Ectodermal cell (in vitro differentiated cells): ENCODE measurements around the gene PLXNA1.

ENCODE experiments used
- H3K27ac ChIP-seq: 2 replicates; pipeline ENCODE4 v1.7.0; 2013; ENCODE audit warnings: mild to moderate bottlenecking, low read depth, low read length; ENCODE audit not compliant: insufficient read depth, poor library complexity, severe bottlenecking
- H3K27me3 ChIP-seq: 2 replicates; pipeline ENCODE4 v1.7.0; 2013; ENCODE audit warnings: mild to moderate bottlenecking, low read length; ENCODE audit not compliant: insufficient read depth, control insufficient read depth, poor library complexity, severe bottlenecking
- H3K36me3 ChIP-seq: one replicate; pipeline ENCODE4 v1.7.0; 2013; ENCODE audit warnings: low read length; ENCODE audit not compliant: control insufficient read depth, insufficient read depth
- H3K4me1 ChIP-seq: one replicate; pipeline ENCODE4 v1.7.0; 2013; ENCODE audit warnings: low read length; ENCODE audit not compliant: control insufficient read depth, insufficient read depth
- H3K4me3 ChIP-seq: 2 replicates; pipeline ENCODE4 v1.7.0; 2013; ENCODE audit warnings: low read depth, low read length, control low read depth; ENCODE audit not compliant: insufficient read depth
- H3K9me3 ChIP-seq: 2 replicates; pipeline ENCODE4 v1.7.0; 2013; ENCODE audit warnings: mild to moderate bottlenecking, low read length, moderate library complexity; ENCODE audit not compliant: control insufficient read depth
- WGBS, 2 experiments: methylation state at CpG; one replicate each; pipeline ENCODE4 v1.1.7; 2013; ENCODE audit warnings: missing lambda C conversion rate in 2 of 2; 5-methylcytosine and 5-hydroxymethylcytosine counted together

The PLXNA1 gene

DNA sequence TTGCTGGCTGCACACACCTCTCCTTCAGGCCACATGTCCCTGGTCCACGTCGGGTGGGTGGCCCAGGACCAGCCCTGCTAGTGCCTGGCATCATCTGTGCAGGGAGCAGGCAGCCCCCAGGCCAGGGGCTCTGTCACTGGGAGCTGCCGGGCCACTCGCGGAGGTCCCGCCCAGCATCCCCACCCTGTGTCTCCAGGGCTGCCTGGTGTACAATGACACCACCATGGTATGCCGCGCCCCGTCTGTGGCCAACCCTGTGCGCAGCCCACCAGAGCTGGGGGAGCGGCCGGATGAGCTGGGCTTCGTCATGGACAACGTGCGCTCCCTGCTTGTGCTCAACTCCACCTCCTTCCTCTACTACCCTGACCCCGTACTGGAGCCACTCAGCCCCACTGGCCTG, 34.3 kb downstream of the PLXNA1 start:
- 96 to 98% methylated on average over 16 of the region's 16 CpGs for WGBS, 2 experiments
- Histone ChIP-seq H3K27me3 (no peaks in the 10 kb centered on the region), H3K27ac (no peak overlapping the region), H3K4me3 (no peak overlapping the region), H3K36me3 (peaks cover 54% of the 10 kb centered on the region), H3K4me1 (peaks cover 15% of the 10 kb centered on the region), H3K9me3 (no peaks in the 10 kb centered on the region)

DNA sequence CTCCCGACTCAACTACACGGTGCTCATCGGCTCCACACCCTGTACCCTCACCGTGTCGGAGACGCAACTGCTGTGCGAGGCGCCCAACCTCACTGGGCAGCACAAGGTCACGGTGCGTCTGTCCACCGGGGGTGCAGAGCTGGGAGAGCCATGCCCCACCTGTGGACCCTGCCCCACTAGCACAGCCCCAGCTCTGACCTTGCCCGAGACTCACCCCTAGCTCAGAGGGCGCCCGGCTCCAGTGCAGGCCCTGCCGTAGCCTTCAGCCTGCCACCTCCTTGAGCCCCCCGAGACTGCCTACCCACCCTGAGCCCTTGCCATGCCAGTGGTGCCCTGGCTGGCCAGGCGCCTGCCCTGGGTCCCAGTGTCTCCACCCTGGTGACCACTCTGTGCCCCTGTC, 34.9 kb downstream of the PLXNA1 start:
- Histone ChIP-seq H3K9me3 (no peaks in the 10 kb centered on the region), H3K27ac (no peak overlapping the region), H3K4me1 (peaks cover 15% of the 10 kb centered on the region), H3K4me3 (no peak overlapping the region), H3K36me3 (peaks cover 54% of the 10 kb centered on the region), H3K27me3 (no peaks in the 10 kb centered on the region)
- 95 to 96% methylated on average over 17 of the region's 17 CpGs for WGBS, 2 experiments

DNA sequence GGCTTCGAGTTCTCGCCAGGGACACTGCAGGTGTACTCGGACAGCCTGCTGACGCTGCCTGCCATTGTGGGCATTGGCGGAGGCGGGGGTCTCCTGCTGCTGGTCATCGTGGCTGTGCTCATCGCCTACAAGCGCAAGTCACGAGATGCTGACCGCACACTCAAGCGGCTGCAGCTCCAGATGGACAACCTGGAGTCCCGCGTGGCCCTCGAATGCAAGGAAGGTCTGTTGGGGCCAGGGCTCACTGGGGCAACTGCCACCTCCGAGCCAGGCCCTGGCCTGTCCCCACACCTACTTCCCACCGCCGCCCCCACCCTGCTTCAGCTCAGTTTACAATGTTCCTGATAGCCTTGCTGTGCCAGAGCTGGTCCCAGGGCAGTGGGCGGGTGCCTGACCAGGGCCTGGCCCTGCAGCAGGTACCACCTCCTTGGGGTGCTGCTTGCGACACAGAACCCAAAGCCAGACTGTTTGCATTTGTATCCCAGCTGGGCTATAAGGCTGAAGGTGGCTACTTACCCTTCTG, 35.5 kb downstream of the PLXNA1 start:
- Histone ChIP-seq H3K9me3 (no peaks in the 10 kb centered on the region), H3K36me3 (peaks cover 60% of the 10 kb centered on the region), H3K4me1 (peaks cover 15% of the 10 kb centered on the region), H3K27ac (no peak overlapping the region), H3K27me3 (no peaks in the 10 kb centered on the region), H3K4me3 (no peak overlapping the region)
- WGBS, 2 experiments: 95 to 97% methylated on average over 20 of the region's 20 CpGs

DNA sequence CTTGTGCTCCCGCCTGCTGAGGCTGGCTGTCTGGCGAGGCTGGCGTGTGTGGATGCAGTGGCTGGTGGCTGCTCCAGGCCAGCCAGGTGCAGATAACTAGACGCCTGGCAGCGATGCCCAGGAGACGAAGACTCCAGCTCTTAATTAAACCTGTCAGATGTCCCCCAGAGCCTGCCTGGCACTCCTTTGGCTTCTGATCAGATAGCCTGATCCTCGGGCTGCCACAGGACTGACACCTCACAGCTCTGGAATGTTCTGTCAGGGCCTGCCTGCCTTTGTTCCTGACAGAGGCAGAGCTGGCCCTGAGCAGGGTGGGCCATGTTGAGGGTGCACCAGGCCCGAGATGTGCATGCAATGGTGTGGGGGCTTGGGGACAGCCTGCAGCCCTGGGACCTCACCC, 36.5 kb downstream of the PLXNA1 start:
- H3K4me1 ChIP-seq: peaks cover 15% of the 10 kb centered on the region
- WGBS, 2 experiments: 96% methylated on average over 8 of the region's 8 CpGs
- H3K27me3 ChIP-seq: no peaks in the 10 kb centered on the region
- H3K9me3 ChIP-seq: no peaks in the 10 kb centered on the region
- H3K27ac ChIP-seq: no peak overlapping the region
- peaks cover 64% of the 10 kb centered on the region for H3K36me3 ChIP-seq
- H3K4me3 ChIP-seq: no peak overlapping the region

DNA sequence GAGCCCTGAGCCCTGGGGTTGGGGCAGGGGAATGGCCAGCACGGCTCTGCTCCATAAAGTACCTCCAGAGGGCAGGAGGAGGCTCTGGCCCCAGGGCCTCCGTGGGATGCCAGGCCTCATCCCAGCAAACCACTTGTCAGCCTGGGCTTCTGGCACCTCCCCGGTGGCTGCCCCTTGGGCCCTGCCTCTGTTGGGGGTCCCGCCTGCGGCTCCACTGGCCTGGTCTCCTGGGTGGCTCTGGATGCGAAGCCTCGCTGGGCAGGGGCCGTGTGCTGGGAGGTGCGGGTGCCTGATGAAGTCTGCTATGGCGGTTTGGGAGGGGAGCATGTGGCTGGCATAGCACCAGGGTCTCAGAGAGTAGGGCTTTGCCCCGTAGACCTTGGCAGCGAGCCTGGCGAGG, 37.6 kb downstream of the PLXNA1 start:
- peaks cover 5% of the 10 kb centered on the region for H3K4me1 ChIP-seq
- H3K27ac ChIP-seq: no peak overlapping the region
- WGBS, 2 experiments: 94% methylated on average over 13 of the region's 13 CpGs
- no peak overlapping the region for H3K4me3 ChIP-seq
- peaks cover 64% of the 10 kb centered on the region for H3K36me3 ChIP-seq
- H3K27me3 ChIP-seq: no peaks in the 10 kb centered on the region
- no peaks in the 10 kb centered on the region for H3K9me3 ChIP-seq

DNA sequence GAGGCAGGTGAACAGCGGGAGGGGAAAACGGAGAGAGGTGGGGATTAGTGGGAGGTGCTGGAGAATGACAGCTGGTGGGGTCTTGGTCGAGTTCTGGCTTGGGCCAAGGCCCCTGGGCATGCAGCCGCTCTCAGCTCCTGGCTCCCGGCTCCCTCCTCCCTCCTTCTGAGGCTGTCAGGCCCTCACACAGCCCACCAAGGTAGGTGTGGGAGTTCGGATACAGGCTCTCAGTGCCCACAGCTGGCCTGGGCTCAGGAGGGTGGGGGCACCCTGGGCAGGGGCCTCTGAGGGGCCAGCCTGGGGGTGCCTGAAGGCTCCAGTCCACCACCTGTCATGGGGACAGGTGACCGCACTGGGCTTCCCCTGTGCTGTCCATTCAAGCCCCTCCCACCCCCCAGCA, 39.9 kb downstream of the PLXNA1 start:
- WGBS, 2 experiments: 91 to 95% methylated on average over 7 of the region's 7 CpGs

DNA sequence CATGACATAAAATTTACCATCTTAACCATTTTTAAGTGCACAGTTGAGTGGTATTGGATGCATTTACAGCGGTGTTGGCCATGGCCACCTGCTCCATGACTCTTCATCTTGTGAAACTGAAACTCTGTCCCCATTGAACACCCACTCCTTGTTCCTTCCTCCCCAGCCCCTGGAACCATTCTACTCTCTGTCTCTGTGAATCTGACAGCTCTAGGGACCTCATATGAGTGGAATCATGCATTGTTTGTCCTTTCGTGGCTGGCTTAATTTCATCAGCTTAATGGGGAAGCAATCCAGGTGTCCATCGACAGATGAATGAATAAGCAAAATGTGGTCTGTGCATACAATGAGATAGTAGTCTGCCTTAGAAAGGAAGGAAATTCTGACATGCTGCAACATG, 42.5 kb downstream of the PLXNA1 start:
- H3K27ac ChIP-seq: no peak overlapping the region
- H3K4me3 ChIP-seq: no peak overlapping the region
- no peaks in the 10 kb centered on the region for H3K9me3 ChIP-seq
- peaks cover 36% of the 10 kb centered on the region for H3K36me3 ChIP-seq
- WGBS, 2 experiments: 93 to 98% methylated on average over 3 of the region's 3 CpGs
- H3K4me1 ChIP-seq: no peaks in the 10 kb centered on the region
- no peaks in the 10 kb centered on the region for H3K27me3 ChIP-seq

More for the DNA sequence above, 39.9 kb downstream of the PLXNA1 start:
- Histone ChIP-seq H3K4me3 (no peak overlapping the region), H3K9me3 (no peaks in the 10 kb centered on the region), H3K27ac (no peak overlapping the region), H3K27me3 (no peaks in the 10 kb centered on the region), H3K36me3 (peaks cover 49% of the 10 kb centered on the region), H3K4me1 (no peaks in the 10 kb centered on the region)

DNA sequence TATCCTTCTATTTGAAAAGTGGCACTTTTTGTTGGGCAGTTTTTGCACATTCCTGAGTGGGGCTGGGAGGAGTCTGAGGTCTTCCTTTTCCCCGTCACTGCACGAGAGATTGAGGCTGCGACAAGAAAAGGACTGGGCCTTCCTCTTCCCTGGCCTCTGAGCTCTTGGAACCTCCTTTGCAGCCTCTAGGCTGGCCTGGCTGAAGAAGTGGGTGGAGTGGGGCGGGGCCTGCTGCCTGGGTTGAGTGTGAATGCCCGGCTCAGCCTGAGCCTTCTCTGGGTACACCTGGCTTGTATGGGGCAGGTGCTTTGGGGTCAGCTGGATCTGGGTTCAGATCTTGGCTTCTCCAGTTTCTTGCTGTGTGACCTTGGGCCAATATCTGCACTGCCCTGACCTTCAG, 43.1 kb downstream of the PLXNA1 start:
- Histone ChIP-seq H3K4me1 (no peaks in the 10 kb centered on the region), H3K9me3 (no peaks in the 10 kb centered on the region), H3K27ac (no peak overlapping the region), H3K36me3 (peaks cover 42% of the 10 kb centered on the region), H3K4me3 (no peak overlapping the region), H3K27me3 (no peaks in the 10 kb centered on the region)
- 92 to 96% methylated on average over 5 of the region's 5 CpGs for WGBS, 2 experiments

DNA sequence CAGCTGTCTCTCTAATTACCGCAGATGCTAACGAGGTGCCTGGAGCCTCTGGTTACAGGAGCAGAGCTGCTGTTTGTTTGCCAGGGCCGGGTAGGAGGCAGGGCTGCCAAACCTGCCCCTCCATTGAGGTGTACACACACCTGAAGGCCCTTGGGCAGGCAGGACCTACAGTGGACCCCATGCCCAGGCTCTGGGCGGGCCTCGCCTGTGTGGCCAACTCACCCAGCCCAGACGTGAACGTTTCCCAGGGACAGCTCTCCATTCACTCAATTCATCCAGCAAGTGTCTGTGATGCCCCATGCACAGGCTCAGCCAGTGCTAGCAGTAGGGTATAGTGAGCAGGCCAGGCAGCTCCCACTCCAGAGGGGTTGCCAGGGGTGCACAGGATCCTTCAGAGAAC, 43.7 kb downstream of the PLXNA1 start:
- Histone ChIP-seq H3K36me3 (peaks cover 40% of the 10 kb centered on the region), H3K4me3 (no peak overlapping the region), H3K9me3 (no peaks in the 10 kb centered on the region), H3K4me1 (no peaks in the 10 kb centered on the region), H3K27me3 (no peaks in the 10 kb centered on the region), H3K27ac (no peak overlapping the region)
- WGBS, 2 experiments: 96 to 97% methylated on average over 7 of the region's 7 CpGs

DNA sequence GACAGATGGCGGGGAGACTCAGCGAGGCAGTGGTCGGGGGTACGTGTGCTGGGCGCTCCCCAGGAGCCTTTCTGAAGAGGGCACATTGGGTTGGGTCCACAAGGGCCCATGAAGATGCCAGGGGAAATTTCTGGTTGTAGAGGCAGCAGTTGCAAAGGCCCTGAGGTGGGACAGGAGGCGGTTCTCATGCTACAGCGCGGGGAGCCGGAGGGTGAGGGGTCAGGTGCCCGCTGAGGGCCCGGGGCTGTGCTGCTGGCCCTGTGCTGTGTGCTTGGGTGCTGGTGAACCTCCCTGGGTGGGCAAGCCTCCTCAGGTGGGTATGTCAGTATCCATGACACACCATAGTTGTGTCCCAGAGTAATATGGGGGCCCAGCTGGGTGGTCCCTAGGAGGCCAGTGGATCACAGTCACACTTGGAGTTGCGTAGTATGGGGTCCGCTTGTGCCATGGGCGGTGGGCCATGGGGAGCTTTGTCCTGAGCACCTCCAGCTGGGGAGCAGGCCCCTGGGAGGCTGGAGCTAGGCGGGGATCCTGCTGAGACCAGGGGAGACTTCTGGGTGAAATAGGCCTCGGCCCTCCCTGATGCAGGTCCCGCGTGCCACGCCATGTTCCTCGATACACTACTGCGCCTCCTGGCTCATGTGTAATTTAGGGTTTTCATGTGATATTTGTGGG, 44.3 kb downstream of the PLXNA1 start:
- H3K36me3 ChIP-seq: peaks cover 41% of the 10 kb centered on the region
- H3K27me3 ChIP-seq: no peaks in the 10 kb centered on the region
- 97% methylated on average over 21 of the region's 21 CpGs for WGBS, 2 experiments
- no peak overlapping the region for H3K4me3 ChIP-seq
- no peaks in the 10 kb centered on the region for H3K9me3 ChIP-seq
- H3K4me1 ChIP-seq: no peaks in the 10 kb centered on the region
- no peak overlapping the region for H3K27ac ChIP-seq
